ENCODE results near the gene SNX9.

SNX9 gene

GRCh38 chr6:157974967-157975366, 151.9 kb downstream of the SNX9 start:
- no peak overlapping the region for H3K4me3 ChIP-seq (ENCODE audit: low read depth, low read length)

- no peak overlapping the region for H3K4me3 ChIP-seq (ENCODE audit: low read depth, low read length)
Observed at GRCh38 chr6:157975456-157975855, 152.4 kb downstream of the SNX9 start.

- H3K4me3 ChIP-seq (ENCODE audit: low read depth, low read length) = no peak overlapping the region
Observed at GRCh38 chr6:157976345-157977175, 153.5 kb downstream of the SNX9 start.

- no peak overlapping the region for H3K4me3 ChIP-seq (ENCODE audit: low read depth, low read length)
Observed at GRCh38 chr6:157977176-157977804, 154.2 kb downstream of the SNX9 start.

GRCh38 chr6:157978021-157978783, 155.2 kb downstream of the SNX9 start:
- no peak overlapping the region for H3K4me3 ChIP-seq (ENCODE audit: low read depth, low read length)

GRCh38 chr6:157980288-157981131, 157.5 kb downstream of the SNX9 start:
- H3K4me3 ChIP-seq (ENCODE audit: low read depth, low read length) = no peak overlapping the region

- peak overlapping the region; percentile 62 for H3K4me3 ChIP-seq (ENCODE audit: low read depth, low read length)
Observed at GRCh38 chr6:157981132-157981394, 158.0 kb downstream of the SNX9 start.

- H3K4me3 ChIP-seq (ENCODE audit: low read depth, low read length) = peak within 1 kb of the TSS; percentile 62
Observed at GRCh38 chr6:157981395-157982101, 158.5 kb downstream of the SNX9 start, which contains the start of gene SYNJ2. SYNJ2 (plus strand) TSS chr6:157981863; CDS start chr6:157981962, 99 bp downstream.

- peak overlapping the region; percentile 62 for H3K4me3 ChIP-seq (ENCODE audit: low read depth, low read length)
Observed at GRCh38 chr6:157982102-157982562, 159.1 kb downstream of the SNX9 start.

- peak overlapping the region; percentile 62 for H3K4me3 ChIP-seq (ENCODE audit: low read depth, low read length)
Observed at GRCh38 chr6:157982563-157983405, 159.7 kb downstream of the SNX9 start.

- H3K4me3 ChIP-seq (ENCODE audit: low read depth, low read length) = no peak overlapping the region
Observed at GRCh38 chr6:157983406-157984119, 160.5 kb downstream of the SNX9 start.

- no peak overlapping the region for H3K4me3 ChIP-seq (ENCODE audit: low read depth, low read length)
Observed at GRCh38 chr6:157984128-157984527, 161.1 kb downstream of the SNX9 start.

GRCh38 chr6:157984686-157985225, 161.7 kb downstream of the SNX9 start:
- H3K4me3 ChIP-seq (ENCODE audit: low read depth, low read length) = no peak overlapping the region

- H3K4me3 ChIP-seq (ENCODE audit: low read depth, low read length) = no peak overlapping the region
Observed at GRCh38 chr6:157985378-157986155, 162.5 kb downstream of the SNX9 start.

GRCh38 chr6:157987788-157988699, 165.0 kb downstream of the SNX9 start:
- H3K4me3 ChIP-seq (ENCODE audit: low read depth, low read length) = no peak overlapping the region

- H3K4me3 ChIP-seq (ENCODE audit: low read depth, low read length) = no peak overlapping the region
Observed at GRCh38 chr6:157988700-157989063, 165.6 kb downstream of the SNX9 start.

Data from iPS-11a (cell line).